Mucosa of stomach (tissue), 1 donor: ENCODE data around the gene ABCC2.
"Not testable (repeated sequence)": the region's sequence is repeated elsewhere in the genome, so short reads cannot be mapped to it uniquely, and the experiment has no call there.

Source experiments
- H3K27me3 ChIP-seq: one replicate; pipeline ENCODE4 v1.7.0; 2013; ENCODE audit warnings: mild to moderate bottlenecking, low read length; ENCODE audit not compliant: control insufficient read depth, insufficient read depth
- H3K36me3 ChIP-seq: one replicate; pipeline ENCODE4 v1.7.0; 2013; ENCODE audit warnings: low read length; ENCODE audit not compliant: control insufficient read depth, insufficient read depth
- H3K4me1 ChIP-seq: one replicate; pipeline ENCODE4 v1.7.0; 2013; ENCODE audit warnings: mild to moderate bottlenecking, low read length; ENCODE audit not compliant: control insufficient read depth, insufficient read depth
- H3K4me3 ChIP-seq: one replicate; pipeline ENCODE4 v1.7.0; 2013; ENCODE audit warnings: low read length
- H3K9ac ChIP-seq: one replicate; pipeline ENCODE4 v1.7.0; 2013; ENCODE audit warnings: mild to moderate bottlenecking, low read length, moderate library complexity
- H3K9me3 ChIP-seq: one replicate; pipeline ENCODE4 v1.7.0; 2013; ENCODE audit warnings: mild to moderate bottlenecking, low read length, moderate library complexity; ENCODE audit not compliant: control insufficient read depth
- donor health status: Pancreatic carcinoma.

The ABCC2 gene

DNA sequence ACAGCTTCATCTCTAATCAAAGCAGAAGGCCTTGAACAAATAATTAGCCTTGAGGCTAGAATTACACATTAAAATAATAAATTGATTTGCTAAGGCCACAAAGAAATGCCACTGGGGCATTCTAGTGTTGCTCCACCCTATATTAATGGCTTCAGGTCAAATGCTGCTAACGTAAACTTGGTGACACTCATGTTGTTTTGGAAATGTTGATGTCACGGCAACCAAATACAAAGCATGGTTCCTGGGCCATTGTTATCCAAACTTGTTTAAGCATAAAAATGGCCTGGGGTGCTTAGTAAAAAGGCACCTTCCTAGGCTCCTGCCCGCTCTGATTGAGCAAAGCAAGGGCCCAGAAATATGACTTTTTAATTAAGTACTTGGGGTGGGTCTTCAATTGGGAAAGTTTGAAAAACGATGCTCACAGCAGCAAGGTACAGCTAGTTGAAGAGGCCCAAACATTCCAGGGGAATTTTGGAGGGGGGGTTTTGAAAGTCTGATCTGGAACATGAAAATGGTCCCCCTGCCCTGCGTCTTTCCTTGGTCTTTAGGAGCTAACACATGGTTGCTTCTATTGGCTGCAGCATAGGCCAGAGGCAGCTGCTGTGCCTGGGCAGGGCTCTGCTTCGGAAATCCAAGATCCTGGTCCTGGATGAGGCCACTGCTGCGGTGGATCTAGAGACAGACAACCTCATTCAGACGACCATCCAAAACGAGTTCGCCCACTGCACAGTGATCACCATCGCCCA is 67.8 kb downstream of the ABCC2 start:
- Histone ChIP-seq H3K36me3 (no peaks in the 10 kb centered on the region), H3K27me3 (no peaks in the 10 kb centered on the region), H3K9me3 (no peaks in the 10 kb centered on the region), H3K9ac (no peak overlapping the region), H3K4me1 (no peaks in the 10 kb centered on the region), H3K4me3 (no peak overlapping the region)

DNA sequence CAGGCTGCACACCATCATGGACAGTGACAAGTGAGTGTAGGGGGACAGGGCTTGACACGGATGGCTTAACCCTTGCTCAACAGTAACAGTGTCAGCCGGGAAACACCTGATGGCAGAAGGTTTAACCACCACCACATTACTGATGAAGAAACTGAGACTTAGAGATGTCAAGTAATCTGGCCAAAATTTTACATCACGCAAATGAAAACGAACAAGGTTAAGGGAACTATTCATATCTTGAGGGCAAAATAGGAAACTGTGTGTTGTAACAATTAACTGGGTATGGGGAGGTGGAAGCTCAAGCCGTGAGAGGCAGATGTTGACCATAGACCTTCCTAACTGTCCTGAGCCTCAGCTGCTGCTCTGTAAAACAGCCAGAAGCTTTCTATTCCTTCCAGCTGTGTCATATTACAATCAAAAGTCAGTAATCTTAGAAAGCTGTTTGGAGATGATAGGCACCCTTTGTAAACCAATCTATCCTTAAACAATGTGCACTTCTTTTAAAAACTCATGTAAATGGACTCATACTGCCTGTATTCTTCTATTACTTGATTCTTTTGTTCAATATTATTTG is 68.4 kb downstream of the ABCC2 start:
- Histone ChIP-seq H3K36me3 (no peaks in the 10 kb centered on the region), H3K9me3 (no peaks in the 10 kb centered on the region), H3K9ac (no peak overlapping the region), H3K4me3 (no peak overlapping the region), H3K4me1 (no peaks in the 10 kb centered on the region), H3K27me3 (no peaks in the 10 kb centered on the region)

DNA sequence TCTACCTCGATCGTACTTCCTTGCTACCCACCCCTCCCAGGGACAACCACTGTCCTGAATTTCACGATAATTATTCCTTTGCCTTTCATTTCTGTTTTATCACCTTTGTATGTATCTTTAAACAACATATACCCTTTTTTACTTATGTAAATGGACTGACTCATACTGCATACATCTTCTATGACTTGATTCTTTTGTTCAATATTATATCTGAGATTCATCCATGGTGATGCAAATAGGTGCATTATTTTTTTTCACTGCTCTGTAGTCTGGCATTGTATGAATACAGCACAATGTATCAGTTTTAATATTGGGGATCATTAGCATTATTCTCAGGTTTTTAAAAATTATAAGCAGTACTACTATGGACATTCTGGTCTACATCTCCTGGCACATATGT is 69.4 kb downstream of the ABCC2 start:
- H3K9me3 ChIP-seq, result no peaks in the 10 kb centered on the region
- no peaks in the 10 kb centered on the region for H3K36me3 ChIP-seq
- no peaks in the 10 kb centered on the region for H3K4me1 ChIP-seq
- H3K4me3 ChIP-seq, result no peak overlapping the region
- H3K9ac ChIP-seq, result no peak overlapping the region
- H3K27me3 ChIP-seq, result no peaks in the 10 kb centered on the region

DNA sequence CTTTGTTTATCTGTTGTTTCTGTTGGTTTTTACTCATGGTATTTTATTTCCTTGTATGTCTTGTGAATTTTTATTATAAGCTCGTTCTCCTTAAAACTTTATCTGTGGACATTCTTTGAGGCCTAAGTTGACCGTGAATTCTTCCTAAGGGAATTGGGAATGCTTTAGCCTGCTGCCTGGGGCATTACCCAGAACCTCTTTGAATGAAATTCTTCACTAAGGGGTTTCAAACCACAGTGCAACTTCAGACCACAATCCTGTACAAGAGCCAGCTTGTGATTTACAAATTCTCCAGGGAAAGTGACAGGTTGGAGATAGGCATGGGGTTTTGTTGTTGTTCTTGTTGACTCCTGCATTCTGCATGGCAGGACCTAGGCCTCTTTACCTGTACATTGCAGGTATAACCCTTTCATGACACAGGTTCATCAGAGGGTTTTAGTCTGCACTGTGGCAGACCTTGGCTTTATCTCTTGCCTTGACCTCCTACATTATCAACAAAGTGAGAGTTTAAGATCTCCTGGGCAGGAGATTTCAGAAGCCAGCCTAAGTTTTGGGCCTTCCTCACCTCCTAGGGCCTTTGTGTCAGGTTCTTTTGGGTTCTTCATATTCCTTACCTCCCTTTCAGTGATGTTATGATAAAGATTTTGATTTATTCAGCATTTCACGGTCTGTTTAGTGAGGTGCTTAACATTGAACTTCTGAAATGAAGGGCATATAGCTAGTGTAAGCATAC is 70.2 kb downstream of the ABCC2 start:
- H3K4me1 ChIP-seq, result no peaks in the 10 kb centered on the region
- H3K27me3 ChIP-seq, result no peaks in the 10 kb centered on the region
- no peaks in the 10 kb centered on the region for H3K36me3 ChIP-seq
- no peaks in the 10 kb centered on the region for H3K9me3 ChIP-seq
- H3K9ac ChIP-seq, result no peak overlapping the region
- no peak overlapping the region for H3K4me3 ChIP-seq

DNA sequence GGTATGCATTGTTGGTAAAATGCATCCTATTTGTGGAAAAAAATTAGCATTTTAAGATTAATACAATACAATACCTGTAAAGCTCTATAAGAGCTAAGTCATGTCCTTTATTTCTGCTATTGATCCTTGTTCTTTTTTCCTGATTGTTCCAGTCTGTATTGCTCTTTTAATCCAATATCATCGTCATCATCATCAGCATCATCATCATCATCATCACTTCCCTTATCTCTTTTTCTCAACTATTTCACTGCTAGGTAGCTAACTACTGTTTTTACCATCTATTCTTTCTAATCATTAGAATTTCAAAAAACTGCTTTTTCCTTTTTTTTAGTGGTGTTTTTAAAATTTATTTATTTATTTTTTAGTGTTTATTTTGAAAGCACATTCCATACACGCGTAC is 71.2 kb downstream of the ABCC2 start:
- no peaks in the 10 kb centered on the region for H3K27me3 ChIP-seq
- H3K9me3 ChIP-seq, result no peaks in the 10 kb centered on the region
- no peaks in the 10 kb centered on the region for H3K4me1 ChIP-seq

DNA sequence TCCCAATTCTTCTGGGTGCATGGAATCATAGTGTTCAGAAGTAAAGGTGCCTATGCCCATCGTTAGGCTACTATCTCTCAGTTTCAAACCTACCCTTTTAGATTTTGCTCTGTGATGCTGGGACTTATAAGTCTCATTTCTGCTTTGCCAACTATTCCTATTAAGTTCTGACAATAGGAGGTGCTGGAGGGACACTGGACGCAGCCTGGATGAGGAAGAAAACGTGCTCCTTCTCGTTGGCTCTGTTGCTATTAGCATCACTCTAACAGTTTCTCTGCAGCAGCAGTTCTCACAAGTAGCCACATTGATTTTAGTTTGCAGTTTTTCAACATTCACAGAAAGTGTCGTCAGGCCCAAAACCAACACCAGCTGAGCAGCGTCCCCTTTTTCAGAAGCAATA is 72.4 kb downstream of the ABCC2 start:
- Histone ChIP-seq H3K4me1 (no peaks in the 10 kb centered on the region), H3K9me3 (no peaks in the 10 kb centered on the region), H3K36me3 (no peaks in the 10 kb centered on the region), H3K27me3 (no peaks in the 10 kb centered on the region), H3K9ac (no peak overlapping the region), H3K4me3 (no peak overlapping the region)

More for the DNA sequence above, 71.2 kb downstream of the ABCC2 start:
- no peak overlapping the region for H3K4me3 ChIP-seq
- H3K36me3 ChIP-seq, result no peaks in the 10 kb centered on the region
- no peak overlapping the region for H3K9ac ChIP-seq

DNA sequence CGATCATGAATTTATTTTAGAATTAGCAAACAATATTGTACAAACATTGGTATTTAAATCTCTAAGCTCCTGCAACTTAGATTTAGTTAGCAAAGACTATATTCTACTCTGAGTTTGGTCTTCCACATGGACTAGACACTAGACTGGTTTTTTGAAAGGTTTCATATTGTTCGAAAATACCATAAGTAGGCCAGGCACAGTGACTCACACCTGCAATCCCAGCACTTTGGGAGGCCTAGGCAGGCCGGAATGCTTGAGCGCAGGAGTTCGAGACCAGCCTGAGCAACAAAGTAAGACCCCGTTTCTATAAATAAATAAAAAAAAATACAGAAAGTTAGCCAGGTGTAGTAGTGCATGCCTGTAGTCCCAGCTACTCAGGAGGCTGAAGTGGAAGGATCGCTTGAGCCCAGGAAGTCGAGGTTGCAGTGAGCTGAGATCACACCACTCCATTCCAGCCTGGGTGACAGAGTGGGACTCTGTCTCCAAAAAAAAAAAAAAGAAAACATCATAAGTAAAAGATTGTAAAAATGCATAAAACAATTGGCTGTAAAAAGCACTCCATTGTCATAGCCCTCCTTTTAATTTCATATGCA is 73.1 kb downstream of the ABCC2 start:
- H3K9me3 ChIP-seq, result no peaks in the 10 kb centered on the region
- H3K4me3 ChIP-seq, result no peak overlapping the region

DNA sequence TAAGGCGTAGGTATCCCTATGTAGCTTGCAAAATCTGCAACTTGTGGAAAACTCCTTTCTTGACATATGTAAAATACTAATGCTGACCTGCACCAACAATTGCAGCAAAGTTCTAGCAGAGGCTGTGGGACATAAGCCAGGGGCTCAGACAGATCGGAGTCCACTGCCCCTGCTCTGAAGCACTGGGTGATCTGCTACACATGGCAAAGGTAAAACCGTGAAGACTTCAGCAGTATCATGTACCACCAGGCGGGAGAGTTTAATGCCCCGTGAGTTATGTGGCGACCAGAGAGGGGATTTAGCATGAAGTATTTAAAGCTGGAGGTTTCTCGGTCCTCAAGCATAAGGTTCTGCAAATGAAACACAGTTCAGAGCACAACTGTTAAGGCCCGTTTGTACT is 76.4 kb downstream of the ABCC2 start:
- Histone ChIP-seq H3K9me3 (no peaks in the 10 kb centered on the region), H3K36me3 (no peaks in the 10 kb centered on the region), H3K4me3 (no peak overlapping the region), H3K9ac (no peak overlapping the region), H3K4me1 (no peaks in the 10 kb centered on the region), H3K27me3 (no peaks in the 10 kb centered on the region)

More for the DNA sequence above, 73.1 kb downstream of the ABCC2 start:
- no peaks in the 10 kb centered on the region for H3K27me3 ChIP-seq
- no peaks in the 10 kb centered on the region for H3K4me1 ChIP-seq
- H3K36me3 ChIP-seq, result no peaks in the 10 kb centered on the region
- no peak overlapping the region for H3K9ac ChIP-seq

DNA sequence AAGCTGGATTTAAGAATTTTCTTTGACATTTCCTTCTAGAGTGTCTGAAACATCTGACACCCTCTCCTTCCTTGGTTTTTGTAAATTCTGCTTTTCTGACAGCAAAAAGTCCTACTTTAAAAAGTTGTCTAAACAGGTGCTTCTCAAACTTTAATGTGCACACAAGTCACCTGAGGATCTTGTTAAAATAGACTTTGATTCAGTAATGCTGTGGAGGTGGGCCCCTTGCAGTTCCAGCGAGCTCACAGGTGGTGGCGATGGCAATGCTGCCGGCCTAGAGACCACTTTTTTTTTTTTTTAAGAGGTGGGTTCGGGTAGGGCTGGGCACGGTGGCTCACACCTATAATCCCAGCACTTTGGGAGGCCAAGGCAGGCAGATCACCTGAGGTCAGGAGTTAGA is 77.1 kb downstream of the ABCC2 start:
- no peaks in the 10 kb centered on the region for H3K4me1 ChIP-seq
- no peaks in the 10 kb centered on the region for H3K27me3 ChIP-seq
- no peaks in the 10 kb centered on the region for H3K9me3 ChIP-seq
- H3K36me3 ChIP-seq, result no peaks in the 10 kb centered on the region
- no peak overlapping the region for H3K9ac ChIP-seq
- no peak overlapping the region for H3K4me3 ChIP-seq

DNA sequence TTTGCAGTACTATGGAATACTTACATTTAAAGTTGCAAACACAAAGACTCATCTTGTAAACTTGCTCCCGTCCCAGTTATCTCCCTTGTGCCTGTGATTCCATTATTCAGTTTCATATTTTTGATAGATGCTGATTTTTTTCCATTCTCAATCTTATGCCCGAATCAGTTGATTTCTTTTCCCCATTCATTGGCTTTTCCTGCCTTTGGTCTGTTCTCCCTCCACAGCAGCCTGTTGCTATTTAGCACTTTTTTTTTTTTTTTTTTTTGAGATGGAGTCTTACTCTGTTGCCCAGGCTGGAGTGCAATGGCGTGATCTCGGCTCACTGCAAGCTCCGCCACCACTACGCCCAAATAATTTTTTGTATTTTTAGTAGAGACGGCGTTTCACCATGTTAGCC is 78.0 kb downstream of the ABCC2 start:
- no peaks in the 10 kb centered on the region for H3K36me3 ChIP-seq
- H3K4me3 ChIP-seq, result no peak overlapping the region
- no peaks in the 10 kb centered on the region for H3K9me3 ChIP-seq
- no peaks in the 10 kb centered on the region for H3K27me3 ChIP-seq
- H3K9ac ChIP-seq, result no peak overlapping the region
- no peaks in the 10 kb centered on the region for H3K4me1 ChIP-seq

DNA sequence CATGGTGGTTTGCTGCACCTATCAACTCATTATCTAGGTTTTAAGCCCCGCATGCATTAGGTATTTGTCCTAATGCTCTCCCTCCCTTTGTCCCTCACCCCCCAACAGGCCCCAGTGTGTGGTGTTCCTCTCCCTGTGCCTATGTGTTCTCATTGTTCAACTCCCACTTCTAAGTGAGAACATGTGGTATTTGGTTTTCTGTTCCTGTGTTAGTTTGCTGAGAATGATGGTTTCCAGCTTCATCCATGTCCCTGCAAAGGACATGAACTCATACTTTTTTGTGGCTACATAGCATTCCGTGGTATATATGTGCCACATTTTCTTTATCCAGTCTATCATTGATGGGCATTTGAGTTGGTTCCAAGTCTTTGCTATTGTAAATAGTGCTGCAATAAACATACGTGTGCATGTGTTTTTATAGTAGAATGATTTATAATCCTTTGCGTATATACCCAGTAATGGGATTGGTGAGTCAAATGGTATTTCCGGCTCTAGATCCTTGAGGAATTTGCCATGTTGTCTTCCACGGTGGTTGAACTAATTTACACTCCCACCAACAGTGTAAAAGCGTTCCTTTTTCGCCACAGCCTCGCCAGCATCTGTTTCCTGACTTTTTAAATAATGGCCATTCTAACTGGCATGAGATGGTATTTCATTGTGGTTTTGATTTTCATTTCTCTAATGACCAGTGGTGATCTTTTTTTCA is 81.2 kb downstream of the ABCC2 start:
- H3K9ac ChIP-seq, H3K4me3 ChIP-seq, H3K9me3 ChIP-seq, H3K4me1 ChIP-seq, H3K27me3 ChIP-seq, H3K36me3 ChIP-seq: not testable (repeated sequence)

DNA sequence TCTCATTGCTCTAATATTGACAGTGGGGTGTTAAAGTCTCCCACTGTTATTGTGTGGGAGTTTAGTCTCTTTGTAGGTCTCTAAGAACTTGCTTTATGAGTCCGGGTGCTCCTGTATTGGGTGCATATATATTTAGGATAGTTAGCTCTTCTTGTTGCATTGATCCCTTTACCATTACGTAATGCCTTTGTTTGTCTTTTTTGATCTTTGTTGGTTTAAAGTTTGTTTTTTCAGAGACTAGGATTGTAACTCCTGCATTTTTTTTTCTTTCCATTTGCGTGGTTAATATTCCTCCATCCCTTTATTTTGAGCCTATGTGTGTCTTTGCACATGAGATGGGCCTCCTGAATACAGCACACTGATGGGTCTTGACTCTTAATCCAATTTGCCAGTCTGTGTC is 84.8 kb downstream of the ABCC2 start:
- H3K4me1 ChIP-seq, H3K36me3 ChIP-seq, H3K4me3 ChIP-seq: not testable (repeated sequence)

More for the DNA sequence above, 84.8 kb downstream of the ABCC2 start:
- H3K9me3 ChIP-seq, H3K27me3 ChIP-seq, H3K9ac ChIP-seq: not testable (repeated sequence)
